NCI-H526 (cell line): Measurements from ENCODE around the gene DNHD1.

Source experiments
- DNase-seq, 2 experiments: peaks; one replicate each; lab custom pipeline; 2025; lab: John Stamatoyannopoulos, UW

The DNHD1 gene

DNA sequence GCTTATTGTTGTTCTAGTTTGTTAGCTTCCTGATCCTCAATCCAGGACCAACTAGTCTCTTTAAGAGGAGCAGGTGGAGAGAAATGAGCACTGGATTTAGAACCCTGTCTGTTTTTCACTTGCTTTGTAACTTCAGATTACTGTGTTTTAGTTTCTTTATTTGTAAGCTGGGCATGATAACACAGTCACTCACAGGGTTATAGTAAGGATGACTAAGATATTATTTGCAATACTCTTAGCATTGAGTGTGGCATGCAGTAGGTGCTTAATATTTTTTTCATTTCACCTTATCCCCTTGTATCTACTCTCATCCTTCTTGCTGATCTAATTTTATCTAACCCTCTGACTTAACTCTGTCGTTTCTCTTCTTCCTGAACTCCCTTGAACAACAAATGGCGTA, 33.8 kb downstream of the DNHD1 start:
- no peak for DNase-seq

DNA sequence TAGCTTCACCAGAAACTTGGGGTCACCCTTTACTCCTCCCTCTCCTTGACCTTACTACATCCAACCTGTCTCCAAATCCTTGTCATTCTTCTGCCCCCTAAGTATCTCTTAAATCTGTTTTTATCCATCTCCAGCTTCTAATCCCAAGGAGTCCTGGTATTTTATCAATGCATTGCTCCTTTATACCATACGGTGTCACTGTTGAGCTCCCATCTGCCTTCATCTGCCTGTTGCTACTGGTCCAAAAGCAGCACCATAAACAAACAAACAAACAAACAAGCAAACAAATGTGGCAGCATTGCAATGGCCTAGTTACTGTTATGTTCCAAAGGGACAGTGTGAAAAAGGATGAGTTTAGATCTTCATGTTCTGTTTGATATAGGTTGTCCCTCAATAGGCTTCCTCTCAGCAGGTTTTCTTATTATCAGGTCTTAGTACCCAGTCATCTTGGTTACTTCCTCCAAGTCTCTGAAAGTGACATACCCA, 34.2 kb downstream of the DNHD1 start:
- DNase-seq, result peak; percentile 9 to 41

DNA sequence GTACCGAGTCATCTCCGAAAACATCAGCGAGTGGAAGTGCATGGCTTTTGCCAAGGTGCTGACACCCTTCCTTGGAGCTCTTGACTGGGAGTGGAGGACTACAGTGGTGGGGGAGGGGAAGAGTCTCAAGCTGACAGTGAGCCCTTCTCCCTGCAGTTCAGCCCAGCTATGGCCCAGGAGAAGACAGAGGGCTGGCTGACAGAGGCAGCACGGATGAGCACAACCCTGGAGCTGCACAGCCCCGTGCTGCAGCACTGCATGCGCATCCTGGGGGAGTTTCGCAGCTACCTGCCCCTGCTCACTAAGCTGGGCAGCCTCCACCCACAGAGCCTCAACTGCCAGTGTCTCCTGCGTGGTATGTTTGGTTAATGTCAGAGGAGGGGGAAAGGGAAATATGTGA, 41.4 kb downstream of the DNHD1 start:
- no peak for DNase-seq

DNA sequence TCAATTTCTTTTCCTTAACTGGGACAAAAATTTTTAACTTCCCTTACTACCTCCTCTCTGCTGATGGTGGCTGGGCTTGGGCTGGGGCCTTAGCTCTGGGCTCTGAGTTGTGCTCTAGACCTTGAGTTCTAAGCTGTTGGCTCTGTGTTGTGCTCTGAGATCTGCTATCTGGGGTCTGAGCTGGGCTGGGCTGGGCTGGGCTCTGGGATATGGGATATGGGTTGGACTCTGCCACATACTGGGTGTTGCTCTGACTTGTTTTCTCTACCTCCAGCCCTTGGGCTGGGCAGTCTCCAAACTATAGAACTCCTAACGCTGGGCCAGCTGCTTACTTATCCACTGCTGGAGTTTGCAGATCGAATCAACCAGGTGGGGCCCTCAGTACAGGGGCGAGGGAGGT, 41.9 kb downstream of the DNHD1 start:
- DNase-seq, result no peak

DNA sequence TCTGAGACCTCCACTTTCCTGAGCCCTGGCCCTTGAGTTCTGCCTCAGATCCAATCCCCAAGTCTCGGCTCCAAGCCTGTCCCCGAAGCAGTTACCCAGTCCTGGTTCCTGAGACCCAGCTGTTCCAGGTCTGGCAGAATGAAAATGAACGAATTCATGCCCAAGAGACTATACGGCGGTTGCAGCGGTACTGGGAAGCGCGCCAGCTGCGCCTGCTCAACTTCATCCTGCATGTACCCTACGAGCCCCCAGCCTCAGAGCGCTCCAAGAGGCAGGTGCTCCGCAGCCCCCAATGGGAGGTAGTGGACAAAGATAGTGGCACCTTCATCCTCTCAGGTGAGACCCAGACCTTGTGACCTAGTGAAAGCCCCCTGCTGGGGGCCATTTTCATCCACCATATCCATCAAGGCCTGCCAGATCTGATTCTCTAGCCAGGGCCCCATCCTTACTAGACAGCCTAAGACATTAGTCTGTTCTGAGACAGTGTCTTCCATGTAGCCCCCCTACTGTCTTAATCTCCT, 42.7 kb downstream of the DNHD1 start:
- no peak for DNase-seq

DNA sequence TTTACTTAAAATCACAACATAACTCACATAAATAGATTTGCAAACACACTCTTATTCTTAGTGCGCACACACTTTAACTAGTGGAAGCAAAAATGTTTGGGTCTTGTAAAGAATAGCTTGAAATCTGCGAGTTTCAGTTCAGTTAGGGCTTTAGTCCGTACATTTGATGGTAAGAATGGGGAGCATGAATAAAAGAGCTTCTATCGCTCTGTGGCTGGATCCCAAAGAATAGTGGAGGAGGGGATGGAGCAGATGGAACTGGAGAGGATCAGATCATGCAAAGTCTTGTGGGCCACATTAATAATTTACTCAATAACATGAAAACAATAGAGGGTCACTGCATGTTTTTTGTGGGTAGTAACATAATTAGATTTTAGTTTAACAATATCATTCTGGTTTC, 44.3 kb downstream of the DNHD1 start:
- DNase-seq, result no peak

DNA sequence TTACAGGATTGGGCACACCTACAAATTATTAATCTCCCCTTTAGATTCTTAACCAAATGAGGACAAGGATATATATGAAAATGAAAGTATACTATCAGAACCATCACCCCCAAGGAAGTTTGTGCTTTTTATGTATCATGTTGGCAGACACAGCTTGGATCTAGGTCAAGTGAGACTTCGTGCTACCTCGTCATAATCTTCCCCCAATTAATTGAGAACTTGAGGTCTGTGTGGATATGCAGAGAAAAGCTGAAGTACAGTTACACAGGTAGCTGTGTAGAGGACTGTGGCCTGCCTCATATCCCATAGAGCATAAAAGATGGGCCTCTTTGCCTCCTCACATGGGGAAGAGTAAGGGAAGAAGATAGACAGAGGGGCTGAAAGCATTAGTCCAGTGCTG, 45.6 kb downstream of the DNHD1 start:
- no peak for DNase-seq

DNA sequence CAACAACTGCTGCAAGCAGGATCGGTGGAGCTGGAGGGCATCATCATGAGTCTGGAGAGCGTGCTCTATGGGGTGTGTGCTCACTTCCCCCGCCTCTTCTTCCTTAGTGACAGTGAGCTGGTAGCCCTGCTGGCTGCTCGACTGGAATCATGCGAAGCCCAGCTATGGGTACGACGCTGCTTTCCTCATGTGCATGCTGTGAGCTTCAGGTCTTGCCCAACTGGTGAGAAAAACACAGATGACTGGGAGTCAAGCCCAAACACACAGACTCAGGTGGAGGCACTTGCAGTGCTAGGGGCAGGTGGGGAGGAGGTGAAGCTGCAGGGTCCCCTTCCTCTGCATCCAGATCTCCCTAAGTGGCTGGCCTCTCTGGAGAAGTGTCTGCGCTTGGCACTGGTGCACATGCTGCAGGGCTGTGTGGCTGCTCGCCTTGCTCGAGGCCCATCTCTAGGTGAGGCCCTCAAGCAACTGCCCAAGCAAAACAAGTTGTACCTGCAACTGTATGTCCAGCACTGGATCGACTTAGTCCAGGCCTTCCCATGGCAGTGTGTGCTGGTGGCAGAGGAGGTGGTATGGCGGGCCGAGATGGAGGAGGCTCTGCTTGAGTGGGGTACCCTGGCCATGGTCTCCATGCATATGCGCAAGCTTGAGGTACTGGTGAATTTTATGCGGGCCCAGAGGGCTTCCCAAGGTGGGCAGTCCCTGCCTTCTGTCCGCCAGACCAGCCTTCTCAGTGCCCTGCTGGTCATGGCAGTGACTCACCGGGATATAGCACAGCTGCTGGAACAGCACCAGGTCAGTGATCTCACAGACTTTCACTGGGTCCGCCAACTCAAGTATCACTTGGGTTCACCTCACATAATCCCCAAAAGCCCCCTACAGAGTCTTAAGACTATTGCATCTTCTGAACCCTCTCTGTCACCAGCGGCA, 48.1 kb downstream of the DNHD1 start:
- DNase-seq, result no peak

DNA sequence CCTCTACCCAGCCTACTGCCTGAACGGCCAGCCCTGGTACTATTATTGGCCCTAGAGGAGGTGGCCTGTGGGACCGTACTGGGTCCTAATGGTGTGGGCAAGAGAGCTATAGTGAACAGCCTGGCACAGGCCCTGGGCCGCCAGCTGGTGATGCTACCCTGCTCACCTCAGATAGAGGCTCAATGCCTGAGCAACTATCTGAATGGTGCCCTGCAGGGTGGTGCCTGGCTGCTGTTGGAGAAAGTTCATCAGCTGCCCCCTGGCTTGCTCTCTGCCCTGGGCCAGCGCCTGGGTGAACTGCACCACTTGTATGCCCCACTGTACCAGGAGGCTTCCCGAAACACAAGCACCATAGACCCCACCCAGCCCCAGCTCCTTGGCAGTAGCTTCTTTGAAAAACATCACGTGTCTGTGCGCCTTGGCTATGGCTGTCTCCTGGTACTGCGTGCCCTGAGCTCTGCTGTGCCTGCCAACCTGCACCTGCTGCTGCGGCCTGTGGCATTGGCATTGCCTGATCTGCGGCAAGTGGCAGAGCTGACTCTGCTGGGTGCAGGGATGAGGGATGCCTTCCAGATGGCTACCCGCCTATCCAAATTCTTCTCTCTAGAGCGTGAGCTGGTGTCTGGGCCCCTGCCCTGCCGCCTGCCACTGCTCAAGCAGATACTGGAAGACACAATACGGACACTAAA, 49.0 kb downstream of the DNHD1 start:
- no peak for DNase-seq

DNA sequence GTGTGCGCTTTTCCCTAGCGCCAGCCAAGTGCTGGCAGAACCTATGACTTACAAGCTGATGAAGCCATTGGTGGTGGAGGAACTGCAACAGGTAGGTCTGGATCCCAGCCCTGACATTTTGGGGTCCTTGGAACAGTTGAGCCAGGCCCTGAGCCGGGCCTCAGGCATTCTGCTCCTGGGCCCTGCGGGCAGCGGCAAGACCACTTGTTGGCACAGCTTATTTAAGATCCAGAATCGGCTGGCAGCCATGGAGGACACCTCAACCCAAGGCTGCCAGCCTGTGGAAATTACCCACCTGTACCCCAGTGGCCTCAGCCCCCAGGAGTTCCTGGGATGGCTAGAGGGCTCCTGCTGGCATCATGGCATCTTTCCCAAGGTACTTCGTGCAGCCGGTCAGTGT, 49.7 kb downstream of the DNHD1 start:
- no peak for DNase-seq

DNA sequence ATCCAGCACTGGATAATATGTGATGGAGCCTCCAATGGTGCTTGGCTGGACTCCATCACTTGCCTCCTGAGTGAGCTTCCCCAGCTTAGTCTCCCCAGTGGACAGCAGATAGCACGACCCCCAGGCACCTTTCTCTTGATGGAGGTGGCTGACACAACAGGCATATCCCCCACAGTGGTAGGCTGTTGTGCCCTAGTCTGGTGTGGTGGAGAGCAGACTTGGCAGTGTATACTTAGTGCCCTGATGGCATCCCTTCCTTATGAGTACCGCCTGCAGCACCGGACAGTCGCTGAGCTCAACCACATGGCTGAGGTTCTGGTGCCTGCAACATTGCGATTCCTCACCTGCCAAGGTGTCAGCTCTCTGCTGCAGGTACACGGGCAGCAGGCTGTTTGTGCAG, 50.1 kb downstream of the DNHD1 start:
- DNase-seq, result no peak

DNA sequence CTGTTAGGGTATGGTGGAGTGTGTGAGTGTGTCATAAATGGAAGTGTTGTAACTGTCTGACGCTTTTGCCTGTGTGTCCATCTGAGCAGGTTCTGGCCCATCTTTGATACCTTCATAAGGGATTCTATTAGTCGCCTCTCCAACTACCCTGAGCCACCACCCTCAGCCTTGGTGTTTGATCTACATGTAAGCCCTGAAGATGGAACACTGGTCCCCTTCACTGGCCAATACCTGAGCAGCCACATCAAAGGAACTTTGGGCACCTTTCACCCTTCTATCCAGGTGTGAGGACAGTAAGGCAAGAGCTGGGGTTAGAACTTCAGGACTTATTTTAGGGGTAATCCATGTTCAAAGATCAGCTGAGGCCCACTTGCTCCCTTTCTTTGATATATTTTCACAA, 51.0 kb downstream of the DNHD1 start:
- DNase-seq, result no peak

DNA sequence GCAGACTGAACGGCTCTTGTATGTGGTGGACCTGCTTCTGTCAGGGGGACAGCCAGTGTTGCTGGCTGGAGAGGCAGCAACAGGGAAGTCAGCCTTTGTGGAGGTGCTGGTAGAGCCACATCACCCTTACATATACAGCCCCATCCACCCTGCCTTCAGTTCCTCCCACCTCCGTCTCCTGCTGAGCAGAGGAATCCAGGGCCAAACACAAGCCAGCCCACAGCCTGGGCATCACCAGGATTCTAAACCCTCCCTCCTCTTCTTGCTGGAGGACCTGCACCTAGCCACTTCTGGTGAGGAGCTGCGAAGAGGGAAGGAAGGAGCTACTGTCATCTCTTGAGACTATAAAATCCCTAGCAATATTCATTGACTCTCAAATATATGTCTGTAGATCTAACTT, 51.6 kb downstream of the DNHD1 start:
- DNase-seq, result no peak

DNA sequence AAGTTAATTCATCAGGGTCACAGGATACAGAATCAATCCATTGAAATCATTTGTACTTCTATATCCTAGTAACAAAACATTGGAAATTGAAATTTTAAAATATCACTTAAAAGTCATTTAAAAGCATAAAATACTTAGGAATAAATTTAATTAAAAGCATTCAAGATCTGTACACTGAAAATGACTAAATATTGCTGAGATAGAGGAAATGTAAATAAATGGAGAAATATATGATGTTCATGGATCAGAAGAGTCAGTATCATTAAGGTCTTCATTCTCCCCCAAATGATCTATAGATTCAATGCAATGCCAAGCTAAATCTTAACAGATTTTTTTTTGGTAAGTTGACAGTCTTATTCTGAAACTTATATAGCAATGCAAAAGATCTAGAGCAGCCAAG, 56.6 kb downstream of the DNHD1 start:
- no peak for DNase-seq

DNA sequence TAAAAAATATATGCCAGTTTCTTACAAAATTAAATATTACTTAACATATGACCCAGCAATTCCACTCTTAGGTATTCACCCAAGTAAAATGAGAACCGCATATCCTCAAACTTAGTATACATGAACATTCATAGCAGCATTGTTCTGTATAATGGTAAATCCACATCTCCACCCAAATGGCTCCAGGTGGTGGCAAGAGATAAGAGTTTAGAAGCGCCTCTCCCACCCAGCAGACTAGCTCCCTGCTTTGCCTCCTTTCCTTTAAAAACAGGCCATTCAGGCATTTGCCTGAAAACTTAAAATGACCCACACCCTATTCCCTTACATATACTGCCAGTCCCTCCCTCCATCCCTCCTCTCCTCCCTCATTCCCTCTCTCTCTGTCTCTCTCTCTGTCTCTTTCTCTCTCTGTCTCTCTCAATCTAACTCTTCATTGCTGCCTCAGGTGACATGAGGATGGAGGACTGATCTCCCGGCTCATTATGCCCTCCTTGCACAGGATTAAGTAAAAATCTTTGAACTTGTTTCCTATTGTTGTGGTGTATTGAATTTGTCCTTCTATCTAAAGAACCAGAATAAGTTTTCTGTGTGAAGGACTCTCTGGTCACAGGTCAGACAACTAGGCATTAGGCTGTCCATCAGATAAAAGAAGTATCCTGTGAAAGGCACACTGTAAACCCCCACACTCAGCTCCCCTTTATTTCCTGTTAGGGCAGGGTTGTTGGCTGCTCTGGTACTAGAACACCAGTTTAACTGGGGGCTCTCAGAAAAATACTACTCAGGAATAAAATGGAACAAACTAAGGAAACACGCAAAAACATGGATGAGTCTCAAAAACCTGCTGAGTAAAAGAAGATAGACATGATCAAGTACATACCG, 58.0 kb downstream of the DNHD1 start:
- no peak for DNase-seq

DNA sequence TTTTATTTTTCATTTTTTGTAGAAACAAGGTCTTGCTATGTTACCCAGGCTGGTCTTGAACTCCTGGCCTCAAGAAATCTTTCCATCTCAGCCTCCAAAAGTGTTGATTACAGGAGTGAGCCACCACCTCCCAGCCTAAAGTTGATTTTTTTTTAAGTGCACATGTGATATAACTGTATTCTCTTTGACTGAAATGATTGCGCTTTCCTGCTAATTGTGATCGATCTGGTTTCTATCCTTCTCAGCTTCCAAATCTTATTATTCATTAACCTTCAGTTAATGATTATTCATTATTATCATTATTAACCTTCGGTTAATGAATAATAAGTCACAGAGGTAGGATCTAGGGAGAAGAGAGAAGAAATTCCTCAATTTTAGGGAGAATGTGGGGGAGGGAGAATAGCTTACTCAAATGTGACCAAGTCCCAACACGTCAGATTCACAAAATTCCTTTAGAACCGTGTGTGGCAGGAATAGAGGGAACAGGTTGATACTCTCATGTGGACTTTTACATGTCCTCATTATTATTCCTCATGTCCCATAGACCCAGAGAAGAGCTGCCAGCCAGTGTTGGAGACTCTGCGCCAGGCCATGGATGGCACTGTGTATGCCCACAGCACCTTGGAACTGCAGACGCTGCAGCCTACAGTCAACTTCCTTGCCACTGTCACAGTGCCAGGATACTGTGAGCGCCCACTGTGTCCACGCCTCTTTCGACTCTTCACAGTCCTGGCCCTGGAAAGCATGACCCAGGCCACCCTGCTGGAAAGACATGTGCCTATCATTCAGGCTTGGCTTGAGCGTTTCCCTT, 59.3 kb downstream of the DNHD1 start:
- no peak for DNase-seq

DNA sequence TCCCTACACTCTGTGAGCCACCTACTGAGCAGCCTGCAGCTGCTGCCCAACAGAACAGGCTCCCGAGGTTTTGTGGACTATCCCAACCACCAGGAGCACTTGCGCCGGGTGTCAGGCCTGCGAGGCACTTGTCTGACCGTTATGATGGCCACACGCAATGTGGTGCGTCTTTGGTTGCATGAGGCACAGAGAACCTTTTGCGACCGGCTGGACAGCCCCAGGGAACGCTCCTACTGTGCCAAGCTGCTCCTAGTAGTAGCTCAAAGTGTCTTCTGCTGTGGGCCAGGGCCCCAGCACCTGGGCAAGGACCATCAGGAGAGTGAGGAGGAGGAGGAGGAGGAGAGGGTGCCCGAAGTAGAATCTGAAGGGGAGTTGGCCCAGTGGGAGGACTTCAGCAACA, 60.0 kb downstream of the DNHD1 start:
- no peak for DNase-seq

DNA sequence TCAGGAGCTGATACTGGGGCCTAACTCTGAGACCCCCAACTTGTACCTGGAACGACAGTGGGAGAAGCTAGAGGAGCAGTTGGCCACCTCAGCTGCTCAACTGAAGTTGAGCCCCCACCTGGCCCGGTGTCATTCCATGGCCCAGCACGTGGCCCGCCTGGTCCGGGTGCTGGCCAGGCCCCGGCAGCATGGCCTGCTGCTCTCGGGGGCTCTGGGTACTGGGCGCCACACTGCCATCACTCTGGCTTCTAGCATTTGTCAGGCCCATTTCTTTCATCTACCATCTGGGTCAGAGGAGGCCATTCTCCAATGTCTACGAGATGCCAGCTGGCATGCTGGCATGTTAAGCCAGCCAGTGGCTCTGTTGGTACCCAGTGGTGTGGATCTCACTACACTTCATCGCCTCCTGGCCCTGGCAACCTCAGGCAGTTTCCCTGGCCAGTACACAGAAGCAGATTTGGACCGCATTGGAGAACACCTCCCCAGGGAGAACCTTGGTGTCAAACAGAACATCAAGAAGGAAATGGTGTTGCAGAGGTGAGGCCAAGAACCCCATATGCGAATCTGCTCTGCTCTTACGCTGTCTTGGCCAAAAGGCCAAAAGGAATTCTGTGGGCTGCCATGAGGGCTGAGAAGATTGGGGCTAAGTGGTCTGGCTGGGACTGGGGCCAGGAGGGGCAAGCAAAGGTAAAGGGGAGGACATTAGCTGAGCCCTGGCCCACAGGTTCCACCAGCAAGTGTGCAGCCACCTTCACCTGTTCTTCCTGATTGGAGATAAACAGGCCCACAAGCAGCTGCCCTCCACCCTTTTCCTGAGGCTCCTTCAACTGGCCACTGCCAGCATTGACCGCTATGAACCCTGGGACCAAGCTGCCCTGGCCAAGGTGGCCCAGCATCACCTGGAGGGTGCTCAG, 60.9 kb downstream of the DNHD1 start:
- no peak for DNase-seq

DNA sequence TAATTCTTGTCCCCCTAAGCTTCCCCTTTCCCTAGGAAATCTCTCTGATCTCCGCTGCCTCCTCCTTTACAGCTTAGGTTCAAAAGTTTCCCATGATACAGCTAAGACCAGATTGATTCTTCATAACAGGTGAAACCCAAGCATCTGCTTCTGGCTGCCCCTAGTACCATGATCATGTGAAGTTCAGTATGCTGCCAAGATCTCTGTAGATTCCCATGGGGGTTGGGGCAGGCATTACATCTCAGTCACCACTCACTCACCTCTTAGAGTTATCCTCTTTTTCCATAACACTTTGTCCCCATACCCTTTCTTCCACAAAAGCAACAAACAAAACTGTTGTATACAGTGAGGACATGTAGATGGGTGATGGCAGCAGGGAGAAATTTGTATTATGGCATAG, 62.3 kb downstream of the DNHD1 start:
- no peak for DNase-seq

DNA sequence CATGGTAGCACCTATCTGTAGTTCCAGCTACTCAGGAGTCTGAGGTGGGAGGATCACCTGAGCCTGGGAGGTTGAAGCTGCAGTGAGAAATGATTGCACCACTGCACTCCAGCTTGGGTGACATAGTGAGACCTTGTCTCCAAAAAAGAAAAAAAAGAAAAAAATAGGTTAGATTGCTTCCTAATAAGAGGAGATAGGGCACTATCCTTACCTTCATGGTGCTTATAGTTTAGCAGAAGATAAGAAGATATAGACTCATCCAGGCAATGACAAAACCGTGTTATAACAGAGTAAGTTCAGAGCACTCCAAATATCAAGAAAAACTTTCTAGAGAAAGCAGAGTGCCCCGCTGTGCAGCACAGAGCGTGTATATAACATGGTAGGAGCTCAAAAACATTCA, 64.2 kb downstream of the DNHD1 start:
- DNase-seq, result no peak
